Endothelial cell of umbilical vein (primary cell): Measurements from ENCODE around the gene UIMC1. TPM values are rescaled to one million over a fixed set of nuclear protein-coding genes. Genes with fewer than 3 reads are reported as not detected.

Experiments
- BruUV-seq: library from RNA; stranded (reverse); fragments of 400-500 nt; replicated peaks from 2 replicates; lab custom pipeline; 2021; lab: Mats Ljungman, UMichigan
- CTCF ChIA-PET: fragments of 300-600, 350-600 bp; sonication (Branson Sonifier 250); formaldehyde crosslinking; loops from one replicate; lab custom pipeline; 2021; ENCODE audit warnings: antibody characterized with exemption, inconsistent platforms; lab: Charles Lee
- POLR2A ChIA-PET: fragments of 300-600, 350-600 bp; sonication (Branson Sonifier 250); formaldehyde crosslinking; loops from one replicate; lab custom pipeline; 2021; ENCODE audit warnings: antibody characterized with exemption, inconsistent platforms; lab: Charles Lee
- DNase-seq: peaks from one replicate; pipeline ENCODE4 v3.0.0-alpha.2; 2011; ENCODE audit warnings: low read depth, low spot score
- FAIRE-seq: peaks from 2 replicates; lab custom pipeline; 2011; peaks lifted over from hg19 to GRCh38; lab: Jason Lieb, UNC
- H2AFZ ChIP-seq: 2 replicates; pipeline ENCODE4 v1.6.0; 2012; ENCODE audit warnings: low read depth, low read length, control low read depth, inconsistent platforms
- H3K27ac ChIP-seq: 2 replicates; pipeline ENCODE4 v1.5.1; 2011; ENCODE audit warnings: low read depth, mild to moderate bottlenecking, control low read depth, low read length, moderate library complexity; ENCODE audit not compliant: insufficient read depth
- H3K27me3 ChIP-seq, 2 experiments: 2 replicates each; pipeline versions ENCODE4 v1.6.0 to v1.6.1; 2011; ENCODE audit warnings: low read length in 2 of 2, mixed read lengths in 1 of 2; ENCODE audit not compliant: control insufficient read depth in 2 of 2, insufficient read depth in 2 of 2
- H3K36me3 ChIP-seq, 2 experiments: 2 replicates in 1 of 2; 3 replicates in 1 of 2; pipeline ENCODE4 v1.5.1; 2011; ENCODE audit warnings: low read length in 2 of 2, mild to moderate bottlenecking in 1 of 2, moderate library complexity in 1 of 2; ENCODE audit not compliant: control insufficient read depth in 2 of 2, insufficient read depth in 2 of 2; ENCODE audit errors: extremely low read depth in 1 of 2
- H3K4me1 ChIP-seq: 3 replicates; pipeline ENCODE4 v1.5.1; 2011; ENCODE audit warnings: mild to moderate bottlenecking, low read length; ENCODE audit not compliant: control insufficient read depth, insufficient read depth; ENCODE audit errors: extremely low read depth
- H3K4me2 ChIP-seq: 2 replicates; pipeline ENCODE4 v1.6.1; 2011; ENCODE audit warnings: low read length, control low read depth, mixed read lengths; ENCODE audit not compliant: insufficient read depth
- H3K4me3 ChIP-seq, 3 experiments: fragments of 200-600 bp in 1 of 3; sonication (generic), shearing (Covaris generic) in 1 of 3; replicated peaks in 1 of 3; 2 replicates each; pipeline ENCODE4 v1.5.1; 2011 to 2016; ENCODE audit warnings: control low read depth in 3 of 3, low read length in 3 of 3, mild to moderate bottlenecking in 2 of 3, inconsistent platforms in 1 of 3, low read depth in 1 of 3, moderate library complexity in 1 of 3; ENCODE audit not compliant: insufficient read depth in 1 of 3
- H3K79me2 ChIP-seq: 2 replicates; pipeline ENCODE4 v1.6.0; 2012; ENCODE audit warnings: low read length, inconsistent platforms; ENCODE audit not compliant: control insufficient read depth, insufficient read depth
- H3K9ac ChIP-seq: replicated peaks from 2 replicates; pipeline ENCODE3; 2011; ENCODE audit warnings: low read length, control low read depth; ENCODE audit not compliant: insufficient read depth; ENCODE audit errors: extremely low read depth
- H3K9me1 ChIP-seq: replicated peaks from 3 replicates; pipeline ENCODE4 v1.6.0; 2011; ENCODE audit warnings: mild to moderate bottlenecking, low read length; ENCODE audit not compliant: control insufficient read depth, insufficient read depth; ENCODE audit errors: extremely low read depth
- H3K9me3 ChIP-seq: replicated peaks from 2 replicates; pipeline ENCODE4 v1.5.1; 2012; ENCODE audit warnings: low read length, inconsistent platforms; ENCODE audit not compliant: control insufficient read depth, insufficient read depth
- H4K20me1 ChIP-seq: replicated peaks from 2 replicates; pipeline ENCODE3; 2011; ENCODE audit warnings: mild to moderate bottlenecking, low read length; ENCODE audit not compliant: control insufficient read depth, insufficient read depth; ENCODE audit errors: extremely low read depth
- EZH2 ChIP-seq: IDR thresholded peaks from 2 replicates; pipeline ENCODE4 v1.6.1; 2012; ENCODE audit warnings: borderline replicate concordance, low read depth, mild to moderate bottlenecking, moderate library complexity, low read length, inconsistent platforms; ENCODE audit not compliant: severe bottlenecking
- FOS ChIP-seq: IDR thresholded peaks from 2 replicates; pipeline ENCODE4 v1.6.1; 2011; ENCODE audit warnings: mild to moderate bottlenecking, low read length, moderate library complexity, borderline replicate concordance; ENCODE audit not compliant: insufficient read depth
- GATA2 ChIP-seq: IDR thresholded peaks from 2 replicates; pipeline ENCODE4 v1.7.0; 2011; ENCODE audit warnings: low read depth, mild to moderate bottlenecking, moderate library complexity, mixed read lengths, low read length; ENCODE audit not compliant: insufficient read length, insufficient read depth
- JUN ChIP-seq: IDR thresholded peaks from 2 replicates; pipeline ENCODE4 v1.6.1; 2011; ENCODE audit warnings: borderline replicate concordance, low read depth; ENCODE audit not compliant: insufficient read length, insufficient read depth
- POLR2A ChIP-seq: IDR thresholded peaks from 2 replicates; pipeline ENCODE4 v1.6.1; 2012; ENCODE audit warnings: low read depth, mild to moderate bottlenecking, control low read depth, low read length
- POLR2AphosphoS5 ChIP-seq: IDR thresholded peaks from 2 replicates; pipeline ENCODE4 v1.6.1; 2012; ENCODE audit warnings: low read depth, mild to moderate bottlenecking, control low read depth, low read length, moderate library complexity; ENCODE audit not compliant: insufficient read depth
- dilution Hi-C: fragments of 300-500 bp; cut with MboI; formaldehyde crosslinking; loops from one replicate; pipeline ENCODE4 v1.15.0; 2019; ENCODE audit warnings: low sequenced_read_pairs; ENCODE audit not compliant: extremely low pct_ligation_motif_present
- intact Hi-C: fragments of 100-400 bp; cut with micrococcal nuclease; formaldehyde crosslinking; loops from one replicate; pipeline ENCODE4 v1.10.0; 2022
- polyA plus RNA-seq, 4 experiments: library from polyadenylated mRNA; depleted of rRNA in 3 of 4; stranded (reverse) in 3 of 4; unstranded in 1 of 4; fragments of >200 nt; gene quantifications; 2 replicates each; pipeline versions ENCODE4 v1.2.1 to v1.2.3, GENCODE V29; 2011 to 2012; ENCODE audit warnings: missing spikeins in 1 of 4
- total RNA-seq: library from RNA; stranded (reverse); gene quantifications from 2 replicates; pipeline ENCODE4 v1.2.3, GENCODE V29; 2021
- TF ChIP-seq, protein P1 (sequence below): IDR thresholded peaks from 2 replicates; pipeline ENCODE4 v1.6.1; 2011; ENCODE audit not compliant: insufficient read depth, insufficient read length
- TF ChIP-seq, protein P2 (sequence below), 2 donors: IDR thresholded peaks; 1 replicate in 1 of 2; 2 replicates in 1 of 2; pipeline ENCODE4 v1.5.1; 2011; ENCODE audit warnings: low read length in 2 of 2, mild to moderate bottlenecking in 2 of 2, moderate library complexity in 2 of 2, control low read depth in 1 of 2, inconsistent platforms in 1 of 2, low read depth in 1 of 2; ENCODE audit not compliant: insufficient read depth in 1 of 2; ENCODE audit errors: extremely low read depth in 1 of 2

Gene UIMC1
- total and polyA plus RNA-seq, 2 donors (not counting 3 experiments of a cell fraction or from before 2014, with no cell fraction given), result 17.2 to 60.1 TPM

DNA sequence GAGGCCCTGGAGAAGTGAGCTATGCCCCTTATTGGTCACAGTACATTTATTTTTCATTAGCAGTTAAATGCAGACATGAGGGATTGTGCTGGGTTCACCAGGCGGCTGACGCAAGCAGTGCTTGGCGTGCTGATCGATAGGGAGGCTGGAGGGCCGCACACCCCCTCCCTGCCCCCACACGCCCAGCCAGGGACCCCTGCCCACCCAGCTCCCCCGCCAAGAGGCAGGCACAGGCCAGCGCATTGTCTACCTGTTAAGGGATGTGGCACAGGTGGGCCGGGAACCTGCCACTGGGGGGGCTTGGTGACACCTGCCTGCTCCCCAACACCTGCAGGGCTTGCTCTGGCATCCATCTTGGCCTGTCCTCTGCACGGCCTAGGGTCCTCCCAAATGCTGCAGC, 146.7 kb downstream of the UIMC1 start:
- Histone ChIP-seq H3K36me3 (no peaks in the 10 kb centered on the region), H4K20me1 (no peaks in the 10 kb centered on the region), H3K9me1 (no peaks in the 10 kb centered on the region), H3K9ac (no peak overlapping the region), H3K4me3 (no peak overlapping the region), H3K4me1 (no peaks in the 10 kb centered on the region), H3K9me3 (no peaks in the 10 kb centered on the region), H3K79me2 (no peaks in the 10 kb centered on the region), H3K27ac (no peak overlapping the region), H3K27me3 (no peaks in the 10 kb centered on the region), H2AFZ (no peak overlapping the region), H3K4me2 (no peak overlapping the region)
- no peak for FAIRE-seq
- dilution Hi-C loops, result no loop called here
- ChIA-PET POLR2A (no interaction called here), CTCF (interaction anchor here (1.5 kb wide), 1 partner anchor 199 kb away, joined by 7 read pairs; no protein-coding TSS in a partner anchor)
- BruUV-seq, result no TSS peak
- no peak for TF ChIP-seq FOS
- TF ChIP-seq POLR2AphosphoS5, result no peak
- TF ChIP-seq, protein P1, sequence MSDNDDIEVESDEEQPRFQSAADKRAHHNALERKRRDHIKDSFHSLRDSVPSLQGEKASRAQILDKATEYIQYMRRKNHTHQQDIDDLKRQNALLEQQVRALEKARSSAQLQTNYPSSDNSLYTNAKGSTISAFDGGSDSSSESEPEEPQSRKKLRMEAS, result no peak
- TF ChIP-seq, protein P2, sequence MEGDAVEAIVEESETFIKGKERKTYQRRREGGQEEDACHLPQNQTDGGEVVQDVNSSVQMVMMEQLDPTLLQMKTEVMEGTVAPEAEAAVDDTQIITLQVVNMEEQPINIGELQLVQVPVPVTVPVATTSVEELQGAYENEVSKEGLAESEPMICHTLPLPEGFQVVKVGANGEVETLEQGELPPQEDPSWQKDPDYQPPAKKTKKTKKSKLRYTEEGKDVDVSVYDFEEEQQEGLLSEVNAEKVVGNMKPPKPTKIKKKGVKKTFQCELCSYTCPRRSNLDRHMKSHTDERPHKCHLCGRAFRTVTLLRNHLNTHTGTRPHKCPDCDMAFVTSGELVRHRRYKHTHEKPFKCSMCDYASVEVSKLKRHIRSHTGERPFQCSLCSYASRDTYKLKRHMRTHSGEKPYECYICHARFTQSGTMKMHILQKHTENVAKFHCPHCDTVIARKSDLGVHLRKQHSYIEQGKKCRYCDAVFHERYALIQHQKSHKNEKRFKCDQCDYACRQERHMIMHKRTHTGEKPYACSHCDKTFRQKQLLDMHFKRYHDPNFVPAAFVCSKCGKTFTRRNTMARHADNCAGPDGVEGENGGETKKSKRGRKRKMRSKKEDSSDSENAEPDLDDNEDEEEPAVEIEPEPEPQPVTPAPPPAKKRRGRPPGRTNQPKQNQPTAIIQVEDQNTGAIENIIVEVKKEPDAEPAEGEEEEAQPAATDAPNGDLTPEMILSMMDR (IDR thresholded peaks at IDR 0.05; ENCODE audit: extremely low read depth in 1 of 2, insufficient read depth in 1 of 2, low read depth in 1 of 2, low read length in 2 of 2), result no peak
- TF ChIP-seq JUN, result no peak
- no peak for TF ChIP-seq POLR2A
- TF ChIP-seq EZH2, result no peak
- no peak for TF ChIP-seq GATA2
- intact Hi-C loops, result no loop called here
- no peak for DNase-seq
